ENCODE measurements around the gene PRAMEF12. TPM values are rescaled to one million over a fixed set of nuclear protein-coding genes. Genes with fewer than 3 reads are reported as not detected.

The PRAMEF12 gene
- total RNA-seq, 4 donors from 2014 or later = not detected

GRCh38 chr1:12760256-12760795 lies 13.2 kb upstream of the PRAMEF12 start:
- TF ChIP-seq CTCF (IDR thresholded peaks at IDR 0.05; ENCODE audit: low read depth) = no peak

GRCh38 chr1:12761781-12762180 lies 11.8 kb upstream of the PRAMEF12 start:
- no peak for TF ChIP-seq CTCF (IDR thresholded peaks at IDR 0.05; ENCODE audit: low read depth)

- no peak for TF ChIP-seq CTCF (IDR thresholded peaks at IDR 0.05; ENCODE audit: low read depth)
Measured at GRCh38 chr1:12762766-12763165, 10.8 kb upstream of the PRAMEF12 start.

- no peak for TF ChIP-seq CTCF (IDR thresholded peaks at IDR 0.05; ENCODE audit: low read depth)
Measured at GRCh38 chr1:12763479-12763878, 10.1 kb upstream of the PRAMEF12 start.

- TF ChIP-seq CTCF (IDR thresholded peaks at IDR 0.05; ENCODE audit: low read depth) = no peak
Measured at GRCh38 chr1:12764016-12764415, 9.5 kb upstream of the PRAMEF12 start.

GRCh38 chr1:12769031-12769430 lies 4.5 kb upstream of the PRAMEF12 start:
- no peak for TF ChIP-seq CTCF (IDR thresholded peaks at IDR 0.05; ENCODE audit: low read depth)

- TF ChIP-seq CTCF (IDR thresholded peaks at IDR 0.05; ENCODE audit: low read depth) = no peak
Measured at GRCh38 chr1:12769976-12770505, 3.5 kb upstream of the PRAMEF12 start.
